HG03565 (cell line): ENCODE results near the gene ADGRG1.

Experiments
- ATAC-seq: cut with Tn5 transposase; IDR thresholded peaks from one replicate; pipeline ENCODE4 v1.9.1; 2021; ENCODE audit warnings: mild to moderate bottlenecking, moderate library complexity; ENCODE audit not compliant: unreplicated experiment

The ADGRG1 gene

DNA sequence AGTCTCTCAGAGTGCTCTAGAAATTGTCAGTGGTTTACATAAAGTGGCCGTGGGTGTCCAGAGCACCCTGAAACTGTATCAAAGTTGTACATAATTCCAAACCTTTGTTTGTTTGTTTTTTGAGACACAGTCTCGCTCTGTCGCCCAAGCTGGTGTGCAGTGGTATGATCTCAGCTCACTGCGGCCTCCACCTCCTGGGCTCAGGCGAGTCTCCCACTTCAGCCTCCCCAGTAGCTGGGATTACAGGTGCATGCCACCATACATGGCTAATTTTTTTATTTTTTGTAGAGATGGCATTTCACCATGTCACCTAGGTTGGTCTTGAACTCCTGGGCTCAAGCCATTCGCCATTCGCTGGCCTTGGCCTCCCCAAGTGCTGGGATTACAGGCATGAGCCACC is 24.3 kb upstream of the ADGRG1 start:
- ATAC-seq: no peak

- no peak for ATAC-seq
Observed at GRCh38 chr16:57606147-57606846, 22.1 kb upstream of the ADGRG1 start.

DNA sequence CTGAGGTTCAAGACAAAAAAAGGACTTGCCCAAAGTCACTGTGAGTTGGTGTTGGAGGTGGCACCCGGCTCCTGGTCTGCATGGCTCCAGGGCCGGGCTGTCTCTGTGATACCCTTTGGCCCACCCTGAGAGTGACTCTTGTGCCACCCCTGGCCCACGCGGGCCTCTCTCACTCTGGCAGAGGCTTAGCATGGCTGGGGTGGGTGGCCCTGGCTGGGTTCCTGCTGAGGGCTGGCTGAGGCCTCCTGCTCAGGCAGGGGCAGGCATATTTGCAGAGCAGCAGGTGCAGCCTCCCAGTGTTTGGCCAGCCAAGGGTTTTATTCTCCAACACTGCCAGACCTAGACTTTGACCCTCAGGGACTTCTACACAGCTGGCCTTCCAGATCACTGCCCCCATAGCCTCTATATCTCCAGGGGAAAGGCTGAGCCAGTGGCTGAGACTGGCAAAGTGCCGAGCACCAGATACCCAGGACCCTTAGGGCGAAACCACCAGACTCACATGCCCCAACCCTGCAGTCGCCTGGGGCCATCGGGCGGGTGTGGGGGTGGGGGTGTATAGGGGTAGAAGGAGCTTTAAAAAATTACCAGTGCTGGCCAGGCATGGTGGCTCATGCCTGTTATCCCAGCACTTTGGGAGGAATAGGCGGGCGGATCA is 21.5 kb upstream of the ADGRG1 start:
- ATAC-seq: no peak

DNA sequence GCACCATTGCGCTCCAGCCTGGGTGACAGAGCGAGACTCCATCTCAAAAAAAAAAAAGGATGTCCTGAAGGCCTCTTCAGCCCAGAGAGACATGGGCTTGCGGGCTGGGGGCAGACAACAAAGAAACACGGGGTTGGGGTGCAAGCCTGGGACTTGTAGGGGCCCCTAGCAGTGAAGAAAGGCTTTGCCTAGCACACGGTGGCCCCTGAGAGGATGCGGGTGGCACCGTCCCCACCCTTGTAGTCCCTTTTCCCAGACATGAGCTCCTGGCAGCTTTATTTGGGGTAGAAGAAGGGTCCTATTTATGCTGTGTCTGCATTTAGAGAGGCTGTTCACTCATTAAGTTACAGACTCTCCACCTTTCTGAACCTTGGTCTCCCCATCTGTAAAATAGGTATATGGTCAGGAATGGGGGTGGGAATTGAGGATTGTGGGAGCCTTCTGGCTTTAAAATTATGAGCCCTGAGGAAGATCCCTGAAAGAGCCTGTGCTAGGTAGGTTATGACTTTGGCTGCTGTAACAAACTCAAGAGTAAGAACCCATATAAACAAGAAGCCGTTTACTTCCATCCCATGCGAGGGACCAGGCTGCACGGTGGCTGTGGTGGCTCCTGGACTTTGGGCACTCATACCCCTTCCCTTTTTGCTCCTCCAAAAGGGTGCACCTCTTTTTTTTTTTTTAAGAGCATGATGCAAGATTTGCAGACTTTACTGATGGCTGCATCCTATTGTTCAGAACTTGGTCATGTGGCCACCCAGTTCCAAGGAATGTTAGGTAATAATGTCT is 20.6 kb upstream of the ADGRG1 start:
- no peak for ATAC-seq

GRCh38 chr16:57608462-57609113 is 19.8 kb upstream of the ADGRG1 start:
- ATAC-seq: no peak

GRCh38 chr16:57609541-57610401 is 18.7 kb upstream of the ADGRG1 start:
- ATAC-seq: peak; percentile 86

- ATAC-seq: no peak
Observed at GRCh38 chr16:57610611-57611010, 17.8 kb upstream of the ADGRG1 start.

DNA sequence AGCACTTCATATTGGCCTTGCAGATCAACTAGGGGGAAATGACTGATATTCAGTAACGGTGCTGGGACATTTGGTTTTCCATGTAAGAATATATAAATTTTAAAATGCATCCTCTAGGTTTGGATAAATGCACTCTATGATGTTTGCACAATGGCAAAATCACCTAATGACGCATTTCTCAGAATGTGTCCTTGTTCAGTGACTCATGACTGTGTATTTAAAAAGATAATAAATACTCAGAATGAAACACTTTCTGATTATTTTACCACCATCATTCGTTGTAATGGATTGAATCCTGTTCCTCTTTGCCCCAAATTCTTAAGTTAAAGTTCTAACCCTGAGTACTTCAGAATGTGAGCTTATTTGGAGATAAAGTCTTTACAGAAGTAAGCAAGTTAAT is 17.2 kb upstream of the ADGRG1 start:
- ATAC-seq: no peak

- no peak for ATAC-seq
Observed at GRCh38 chr16:57611706-57612105, 16.7 kb upstream of the ADGRG1 start.

DNA sequence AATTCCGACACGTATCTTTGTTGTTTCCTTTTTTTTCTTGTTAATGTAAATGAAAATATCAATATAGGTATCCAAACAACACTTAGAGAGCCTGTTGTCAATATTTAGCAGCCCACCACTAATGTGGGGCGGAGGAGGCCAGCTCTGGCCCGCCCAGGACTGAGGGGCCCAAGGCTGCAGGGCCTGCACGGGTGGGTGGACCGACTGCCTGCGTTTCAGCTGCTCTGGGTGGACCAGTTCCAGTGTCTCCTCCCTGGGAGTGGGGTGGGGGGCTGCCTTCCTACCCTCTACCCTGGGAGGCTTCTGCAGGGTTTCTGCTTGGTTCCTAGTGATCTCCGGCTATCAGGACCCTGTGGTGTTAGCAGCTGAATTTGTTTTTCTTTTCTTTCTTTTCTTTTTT is 15.9 kb upstream of the ADGRG1 start:
- no peak for ATAC-seq

GRCh38 chr16:57613514-57613913 is 14.9 kb upstream of the ADGRG1 start:
- no peak for ATAC-seq

GRCh38 chr16:57614536-57614935 is 13.9 kb upstream of the ADGRG1 start:
- ATAC-seq: no peak

DNA sequence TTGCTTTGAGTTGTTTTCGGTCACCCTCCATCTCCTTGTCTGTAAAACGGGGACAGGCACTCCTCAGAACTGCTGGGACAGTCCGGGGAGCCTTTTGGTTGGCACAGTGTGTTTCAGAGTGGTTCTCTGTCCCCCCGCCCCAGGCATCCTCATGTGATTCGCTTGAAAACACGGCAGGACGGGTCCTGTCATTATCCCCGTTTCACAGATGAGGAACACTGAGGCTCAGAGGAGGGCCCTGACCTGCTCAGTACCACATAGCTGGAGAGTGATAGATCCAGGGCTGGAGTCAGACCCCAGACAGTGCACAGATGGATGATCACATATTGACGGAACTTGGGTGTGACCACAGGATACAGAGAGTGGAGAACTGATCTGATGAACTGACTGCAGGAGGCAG is 13.5 kb upstream of the ADGRG1 start:
- no peak for ATAC-seq

DNA sequence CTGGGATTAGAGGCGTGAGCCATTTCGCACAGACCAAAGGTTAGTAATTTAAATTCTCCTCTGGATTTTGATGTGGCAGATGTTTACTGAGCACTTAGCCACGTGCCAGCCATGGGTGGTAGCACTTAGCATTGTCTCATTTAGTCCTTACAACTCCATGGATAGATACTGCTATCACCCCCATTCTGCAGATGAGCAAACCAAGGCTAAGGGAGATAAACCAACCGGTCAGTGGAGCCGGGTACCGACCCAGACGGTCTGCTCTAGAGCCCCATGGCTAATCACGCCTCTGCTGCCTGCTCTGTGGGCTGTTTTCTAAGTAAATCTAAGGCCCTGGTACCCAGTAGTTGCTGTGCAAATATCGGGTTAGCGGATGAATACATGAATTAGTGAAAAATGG is 12.6 kb upstream of the ADGRG1 start:
- no peak for ATAC-seq

DNA sequence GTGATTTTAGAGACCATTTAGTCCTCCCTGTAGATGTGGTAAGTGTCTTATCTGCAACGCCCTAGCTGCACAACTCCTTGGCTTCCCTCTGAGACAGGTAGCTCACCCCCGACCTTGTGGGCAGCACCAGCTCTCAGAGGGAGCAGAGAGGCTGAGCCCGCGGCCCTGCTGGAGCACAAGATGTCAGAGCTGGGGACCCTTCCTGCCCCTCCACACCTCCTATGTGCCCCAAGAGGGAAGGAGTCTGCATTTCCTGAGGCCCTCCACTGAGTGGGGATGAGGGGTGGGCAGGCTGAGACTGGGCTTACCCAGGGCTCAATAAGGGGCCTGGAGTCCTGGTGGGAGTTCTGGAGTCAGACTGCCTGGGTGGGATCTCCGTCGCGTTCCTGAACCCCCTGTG is 12.2 kb upstream of the ADGRG1 start:
- no peak for ATAC-seq

GRCh38 chr16:57616876-57617275 is 11.6 kb upstream of the ADGRG1 start:
- no peak for ATAC-seq

GRCh38 chr16:57617604-57618111 is 10.8 kb upstream of the ADGRG1 start:
- no peak for ATAC-seq

GRCh38 chr16:57618296-57619132 is 9.9 kb upstream of the ADGRG1 start:
- no peak for ATAC-seq

- no peak for ATAC-seq
Observed at GRCh38 chr16:57619133-57619605, 9.3 kb upstream of the ADGRG1 start.
